GM21515 (cell line): Measurements from ENCODE around the gene GOLGB1.
"Not testable (repeated sequence)": the region's sequence is repeated elsewhere in the genome, so short reads cannot be mapped to it uniquely, and the experiment has no call there.

Source experiments
- ATAC-seq: cut with Tn5 transposase; IDR thresholded peaks from one replicate; pipeline ENCODE4 v1.9.1; 2021; ENCODE audit not compliant: unreplicated experiment

GOLGB1 gene

DNA sequence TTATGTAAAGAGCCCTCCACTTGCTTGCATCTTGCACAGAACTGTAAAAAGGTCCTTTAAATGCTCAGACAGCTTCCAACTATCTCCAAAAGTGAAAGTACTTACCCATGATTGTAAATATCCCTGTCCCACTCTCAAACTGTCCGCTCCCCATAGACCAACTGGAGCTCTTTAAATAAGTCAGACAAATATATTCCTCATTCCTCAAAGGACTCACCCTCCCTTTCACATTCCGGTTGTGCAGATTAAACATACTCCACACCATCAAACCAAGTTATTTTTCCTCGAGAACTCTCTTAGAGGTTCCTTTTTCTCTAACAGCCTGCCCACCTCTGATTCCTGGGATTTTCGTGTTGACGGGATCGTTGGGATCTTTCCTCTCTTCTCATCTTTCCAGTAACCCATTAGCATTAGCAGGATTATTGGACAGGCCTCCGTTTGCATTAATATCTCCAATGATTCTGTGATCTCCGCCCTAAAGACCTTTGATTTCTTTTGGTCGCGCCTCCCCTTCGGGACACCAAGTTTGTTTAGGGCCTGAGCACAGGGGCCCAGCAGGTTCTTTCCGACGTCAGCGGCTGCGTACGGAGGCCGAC lies 763 bp downstream of the GOLGB1 start:
- peak; percentile 16 for ATAC-seq

DNA sequence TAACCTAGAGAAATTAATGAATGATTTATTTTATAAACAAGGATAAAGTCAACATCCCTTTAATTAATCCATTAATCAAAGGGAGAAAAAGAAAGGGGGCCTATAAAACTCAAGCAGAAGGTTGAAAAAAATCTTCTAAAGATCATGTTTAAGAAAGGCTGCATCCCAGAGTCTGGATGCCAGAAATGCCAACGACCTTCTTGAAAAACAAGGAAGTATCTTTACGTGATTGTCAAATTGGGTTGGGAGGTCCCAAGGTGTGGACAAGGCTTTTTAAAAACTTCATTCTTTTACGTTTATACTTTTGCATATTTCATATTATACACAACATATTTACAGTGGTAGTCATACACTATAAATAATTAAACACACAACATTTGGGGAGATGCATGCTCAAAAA lies 1.6 kb downstream of the GOLGB1 start:
- ATAC-seq = no peak

DNA sequence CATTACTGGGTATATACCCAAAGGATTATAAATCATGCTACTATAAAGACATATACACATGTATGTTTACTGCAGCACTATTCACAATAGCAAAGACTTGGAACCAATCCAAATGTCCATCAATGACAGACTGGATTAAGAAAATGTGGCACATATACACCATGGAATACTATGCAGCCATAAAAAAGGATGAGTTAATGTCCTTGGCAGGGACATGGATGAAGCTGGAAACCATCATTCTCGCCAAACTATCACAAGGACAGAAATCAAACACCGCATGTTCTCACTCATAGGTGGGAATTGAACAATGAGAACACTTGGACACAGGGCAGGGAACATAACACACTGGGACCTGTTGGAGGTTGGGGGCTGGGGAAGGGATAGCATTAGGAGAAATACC lies 6.4 kb downstream of the GOLGB1 start:
- ATAC-seq = not testable (repeated sequence)

DNA sequence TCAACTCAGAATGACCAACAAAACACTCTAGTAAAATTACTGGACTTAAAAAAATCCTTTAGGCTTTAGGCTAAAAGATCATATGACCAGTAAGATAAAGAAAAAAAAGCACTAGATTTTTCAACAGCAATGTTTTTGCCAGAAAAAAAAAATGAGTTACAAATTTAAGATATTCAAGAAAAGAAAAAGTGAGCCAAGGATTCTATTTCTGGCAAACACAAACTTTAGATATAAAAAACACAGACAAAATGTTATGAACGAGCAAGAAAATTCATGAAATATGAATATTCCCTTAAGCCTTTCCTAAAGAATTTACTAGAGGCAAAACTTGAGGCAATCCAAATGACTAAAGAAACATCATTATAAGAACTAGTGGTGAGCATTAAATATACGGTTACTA lies 8.6 kb downstream of the GOLGB1 start:
- ATAC-seq = no peak

DNA sequence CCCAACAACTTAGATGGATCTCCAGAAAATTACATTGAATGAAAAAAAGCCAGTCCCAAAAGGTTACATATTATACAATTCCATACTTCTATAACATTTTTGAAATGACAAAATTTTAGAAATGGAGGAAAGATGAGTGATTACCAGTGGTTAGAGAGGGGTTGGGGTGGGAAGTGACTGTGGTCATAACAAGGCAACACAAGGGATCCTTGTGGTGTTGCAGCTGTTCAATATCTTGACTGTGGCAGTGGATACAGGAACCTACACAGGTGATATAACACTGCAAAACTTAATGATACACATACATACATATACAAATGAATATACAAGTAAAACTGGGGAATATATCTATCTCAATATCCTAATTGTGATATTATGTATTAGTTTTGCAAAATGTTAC lies 9.6 kb downstream of the GOLGB1 start:
- no peak for ATAC-seq

DNA sequence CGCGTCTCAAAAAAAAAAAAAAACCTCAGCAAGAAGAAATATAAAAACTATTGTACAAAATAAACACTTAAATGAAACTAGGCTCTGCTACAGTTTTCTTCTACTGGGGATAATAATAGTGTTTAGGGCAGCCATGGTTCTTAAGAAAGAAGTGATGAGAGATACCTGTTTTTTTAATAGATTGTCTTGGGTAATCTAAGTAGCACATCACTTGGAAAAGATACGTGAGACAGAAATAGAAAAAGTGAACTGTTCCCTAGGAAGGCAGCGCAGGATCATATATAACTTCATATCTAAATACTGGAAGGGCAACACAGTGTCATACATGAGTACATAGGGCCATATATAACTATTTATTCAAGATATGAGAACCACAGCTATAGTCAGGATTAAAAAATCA lies 11.9 kb downstream of the GOLGB1 start:
- ATAC-seq = no peak

DNA sequence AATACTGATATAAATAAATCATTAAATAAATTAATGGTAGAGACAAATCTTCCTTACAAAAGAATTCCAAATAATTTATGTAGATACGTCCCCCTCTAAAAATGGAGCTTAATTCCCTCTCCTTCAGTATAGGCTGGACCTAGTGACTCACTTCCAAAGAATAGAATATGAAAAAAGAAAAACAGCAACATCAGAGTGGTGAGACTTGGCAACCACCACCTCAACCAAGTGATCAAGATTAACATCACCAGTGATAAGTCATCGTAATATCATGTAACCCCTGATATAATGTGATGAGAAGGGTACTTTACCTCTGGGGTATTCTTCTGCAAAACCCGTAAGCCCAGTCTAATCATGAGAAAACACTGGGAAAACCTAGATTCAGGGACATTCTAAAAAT lies 13.4 kb downstream of the GOLGB1 start:
- ATAC-seq = no peak

DNA sequence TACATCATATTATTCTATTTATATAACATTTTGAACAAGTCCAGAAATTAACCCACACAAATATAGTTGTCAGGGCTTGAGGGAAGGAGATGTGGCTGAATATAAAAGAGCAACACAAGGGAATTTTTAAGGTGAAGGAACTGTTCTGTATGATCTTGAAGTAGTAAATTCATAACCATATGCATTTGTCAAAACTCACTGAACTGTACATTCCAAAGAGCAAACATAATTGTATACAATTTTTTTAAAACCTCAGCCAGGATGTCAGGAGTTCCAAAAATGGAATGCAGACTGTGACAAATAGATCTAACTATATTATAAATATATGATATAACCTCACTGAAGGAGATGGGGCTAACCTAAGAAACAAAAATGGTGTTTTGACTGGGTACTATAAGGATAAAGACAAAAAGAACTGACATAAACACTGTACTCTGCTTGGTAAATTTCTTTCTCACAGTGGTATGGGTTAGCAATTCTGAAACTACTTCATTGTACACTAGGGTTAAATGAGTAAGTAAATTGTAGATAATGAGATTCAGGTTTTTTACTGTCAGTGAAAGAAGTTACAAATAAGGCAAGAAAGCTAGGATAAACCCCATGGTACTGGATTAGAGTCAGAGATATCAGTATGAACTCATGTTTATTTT lies 14.4 kb downstream of the GOLGB1 start:
- ATAC-seq = peak; percentile 91

DNA sequence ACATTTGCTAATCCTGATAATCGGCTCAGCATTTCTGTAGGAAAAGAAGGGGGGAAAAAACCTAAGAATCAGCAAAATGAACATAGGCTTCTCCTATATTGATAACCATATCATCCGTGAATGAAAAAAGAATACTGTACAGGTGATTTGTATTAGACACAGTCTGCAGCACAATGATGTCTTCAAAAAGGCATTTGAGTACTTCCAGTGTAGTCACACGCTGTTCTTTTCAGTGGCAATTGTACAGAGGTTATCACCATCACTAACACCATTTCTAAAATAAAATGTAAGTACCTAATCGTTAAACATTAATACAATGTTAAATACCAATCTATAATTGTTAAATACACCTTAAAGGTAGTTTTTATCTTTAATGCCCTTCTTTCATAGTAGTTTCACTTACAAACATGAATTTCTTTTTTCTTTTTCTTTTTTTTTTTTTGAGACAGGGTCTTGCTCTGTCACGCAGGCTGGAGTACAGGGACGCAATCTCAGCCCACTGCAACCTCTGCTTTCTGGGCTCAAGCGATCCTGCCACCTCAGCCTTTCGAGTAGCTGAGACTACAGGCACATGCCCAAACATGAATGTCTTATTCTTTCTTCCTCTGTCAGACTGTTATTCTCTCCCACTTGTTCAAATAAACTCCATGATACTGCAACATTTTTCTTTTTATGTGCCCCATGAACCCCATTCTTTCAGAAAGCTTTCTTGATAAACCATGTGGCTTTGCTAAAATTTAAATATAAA lies 18.4 kb downstream of the GOLGB1 start:
- no peak for ATAC-seq

DNA sequence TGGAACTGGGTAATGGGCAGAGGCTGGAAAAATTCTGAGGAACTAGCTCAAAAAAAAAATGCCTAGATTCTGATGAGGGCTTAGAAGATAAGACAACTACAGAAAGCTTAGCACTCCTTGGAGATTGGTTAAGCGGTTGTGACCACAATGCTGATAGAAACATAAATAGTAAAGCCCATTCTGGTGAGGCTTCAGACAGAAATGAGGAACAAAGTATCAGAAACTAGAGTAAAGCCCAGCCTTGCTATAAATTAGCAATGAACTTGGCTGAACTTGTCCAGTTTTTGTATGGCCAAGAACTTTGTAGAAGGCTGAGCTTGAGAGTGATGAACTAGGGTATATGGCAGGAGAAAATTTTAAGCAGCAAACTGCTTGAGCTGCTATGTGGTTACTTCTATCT lies 25.4 kb downstream of the GOLGB1 start:
- ATAC-seq = peak; percentile 96

DNA sequence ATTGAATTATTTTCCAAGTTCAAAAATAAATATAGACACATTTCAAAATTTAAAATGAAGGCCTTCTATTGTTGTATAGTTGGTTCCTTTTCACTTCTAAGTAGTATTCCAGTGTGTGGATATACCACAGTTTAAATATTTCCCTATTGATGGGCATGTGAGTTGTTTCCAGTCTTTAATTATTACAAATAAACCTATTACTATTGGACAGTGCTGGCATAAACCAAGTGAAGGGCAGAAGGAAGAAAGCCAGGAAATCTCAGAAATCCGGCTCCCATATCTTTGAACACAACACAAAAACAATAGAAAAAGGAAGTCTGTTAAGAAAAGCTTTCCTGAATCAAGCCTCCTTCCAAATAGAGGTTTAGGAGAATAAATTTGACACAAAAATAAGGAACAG lies 26.1 kb downstream of the GOLGB1 start:
- no peak for ATAC-seq

DNA sequence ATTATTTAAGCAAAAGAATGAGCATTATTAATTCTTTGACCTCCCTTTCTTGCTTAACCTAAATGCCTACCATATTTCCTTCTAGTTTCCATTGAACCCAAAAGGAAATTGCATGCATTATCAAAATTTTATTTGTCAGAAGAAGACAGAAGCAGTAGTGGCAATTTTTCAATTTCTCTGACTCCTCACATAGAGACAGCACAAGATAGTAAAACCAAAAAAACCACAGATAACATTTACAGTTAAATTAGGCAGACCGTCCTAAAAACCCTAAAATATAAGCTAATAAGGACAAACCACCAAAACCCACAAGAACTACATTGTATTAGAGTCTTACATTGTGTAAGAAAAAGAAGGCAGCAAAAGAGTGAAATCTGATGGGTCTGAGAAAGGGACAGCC lies 27.1 kb downstream of the GOLGB1 start:
- ATAC-seq = no peak

DNA sequence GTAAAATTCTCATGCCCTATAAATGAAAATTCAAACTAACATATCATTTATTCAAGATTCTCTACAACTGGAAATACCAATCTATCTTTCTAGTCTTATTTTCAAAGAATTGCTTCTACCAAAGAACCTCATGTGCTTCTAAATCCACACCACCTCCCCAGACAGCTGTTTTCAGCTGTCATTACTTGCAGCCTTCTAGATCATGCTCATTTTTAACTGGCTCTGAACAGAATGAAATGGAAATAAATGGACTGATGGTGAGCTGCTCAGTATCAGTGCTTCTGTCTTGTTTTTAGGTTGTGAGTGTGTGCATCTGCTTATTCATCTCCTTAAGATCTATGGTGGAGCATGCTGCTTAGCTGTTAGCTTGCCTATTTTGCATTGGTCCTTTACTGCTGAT lies 29.4 kb downstream of the GOLGB1 start:
- no peak for ATAC-seq

DNA sequence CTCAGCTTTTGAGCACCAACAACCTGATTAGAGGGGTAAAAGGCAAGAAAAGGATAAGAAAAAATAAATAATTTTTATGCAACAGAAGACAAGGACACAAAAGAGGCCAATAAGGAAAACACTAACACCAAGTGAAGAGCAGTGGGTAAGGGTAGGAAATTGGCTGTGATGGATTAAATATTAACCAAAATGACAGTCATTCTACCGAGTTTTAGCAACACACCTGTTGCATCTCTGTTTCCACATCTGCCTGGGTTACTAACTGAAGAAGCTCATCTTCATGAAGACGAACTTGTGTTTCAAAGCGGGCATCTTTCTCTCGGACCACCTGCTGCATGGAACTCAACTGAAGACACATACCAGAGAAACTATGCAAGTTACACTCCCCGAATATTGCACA lies 30.1 kb downstream of the GOLGB1 start:
- ATAC-seq = no peak

DNA sequence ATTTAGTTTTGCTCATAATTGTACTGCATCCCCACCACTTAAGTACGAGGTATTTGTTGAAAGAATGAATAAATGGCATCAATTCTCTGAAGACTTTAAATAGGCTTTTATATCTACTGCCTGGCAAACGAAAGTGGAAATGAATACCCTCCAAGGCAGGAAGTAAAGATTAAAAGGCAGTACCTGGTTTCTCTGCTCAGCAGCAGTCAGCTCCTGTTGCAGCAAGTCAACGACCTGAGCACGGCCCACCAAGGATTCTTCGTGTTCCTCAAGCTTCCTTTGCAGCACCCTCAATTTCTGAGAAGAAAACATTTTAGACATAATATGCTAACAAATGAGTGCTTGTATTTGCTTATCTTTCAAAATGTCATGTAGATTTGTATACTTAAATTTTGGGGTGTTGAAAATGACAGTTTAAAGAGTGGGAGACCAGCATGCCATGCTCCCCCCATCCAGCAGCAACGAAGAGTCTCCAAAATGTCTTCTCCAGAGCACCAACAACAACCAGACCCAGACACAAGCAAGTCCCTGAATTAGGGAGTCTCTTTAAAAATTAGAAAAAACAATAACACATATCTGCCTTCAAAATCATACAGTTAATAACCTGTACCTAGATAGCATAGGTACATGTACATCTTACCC lies 31.2 kb downstream of the GOLGB1 start:
- no peak for ATAC-seq

DNA sequence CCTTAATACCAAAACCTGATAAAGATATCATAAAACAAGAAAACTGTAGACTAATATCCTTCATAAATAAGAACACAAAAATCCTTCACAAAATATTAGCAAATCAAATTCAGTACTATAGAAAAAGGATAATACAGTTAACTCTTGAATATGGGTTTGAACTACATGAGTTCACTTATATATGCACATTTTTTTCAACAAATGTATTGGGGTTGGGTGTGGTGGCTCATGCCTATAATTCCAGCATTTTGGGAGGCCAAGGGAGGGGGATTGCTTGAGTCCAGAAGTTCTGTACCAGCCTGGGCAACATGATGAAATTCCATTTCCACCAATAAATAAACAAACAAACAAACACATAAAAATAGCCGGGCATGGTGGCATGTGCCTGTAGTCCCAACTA lies 39.2 kb downstream of the GOLGB1 start:
- no peak for ATAC-seq

DNA sequence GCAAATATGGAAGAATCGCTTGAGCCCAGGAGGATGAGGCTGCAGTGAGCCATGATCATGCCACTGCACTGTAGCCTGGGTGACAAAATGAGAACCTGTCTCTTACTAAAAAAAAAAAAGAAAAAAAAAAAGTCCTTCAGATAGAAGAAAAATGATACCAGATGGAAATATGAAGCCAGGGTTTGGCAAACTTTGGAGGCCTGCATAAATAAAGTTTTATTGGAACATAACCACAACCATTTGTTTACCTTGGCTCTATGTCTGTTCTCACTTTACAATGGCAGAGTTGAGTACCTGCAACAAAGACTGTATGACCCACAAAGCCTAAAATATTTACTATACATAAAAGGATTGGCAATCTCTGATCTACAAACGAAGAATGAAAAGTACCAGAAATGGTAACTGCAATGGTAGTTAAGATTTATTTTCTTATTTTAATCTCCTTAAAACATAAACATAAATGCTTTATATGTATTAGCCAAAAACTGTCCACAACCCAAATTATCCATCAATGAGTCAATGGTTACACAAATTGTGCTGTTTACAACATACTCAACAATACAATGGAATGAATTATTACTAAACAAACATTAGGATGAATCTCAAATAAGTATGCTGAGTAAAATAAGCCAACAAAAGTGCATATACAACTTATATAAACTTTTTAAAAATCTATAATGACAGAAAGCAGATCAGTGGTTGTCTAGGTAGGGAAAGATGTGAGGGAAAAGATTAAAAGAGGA lies 41.8 kb downstream of the GOLGB1 start:
- ATAC-seq = no peak

DNA sequence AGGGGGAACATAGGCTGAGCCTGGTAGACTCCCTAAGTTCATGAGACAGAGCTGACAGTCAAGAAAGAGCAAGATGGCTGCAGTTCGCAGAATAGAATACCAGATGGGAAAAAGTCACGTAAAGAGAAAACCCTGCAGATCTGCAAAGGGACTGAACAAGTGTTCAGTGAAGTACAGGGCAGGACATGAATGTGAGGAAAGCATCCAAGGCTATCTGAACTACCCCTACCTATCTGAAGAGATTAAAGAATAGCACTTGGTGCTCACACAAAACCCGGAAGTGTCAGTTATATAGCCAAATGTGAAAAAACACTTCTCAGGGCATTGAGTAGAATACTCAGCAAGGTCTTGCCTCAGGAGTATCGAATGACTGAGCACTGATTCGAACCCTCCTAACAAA lies 44.0 kb downstream of the GOLGB1 start:
- no peak for ATAC-seq

DNA sequence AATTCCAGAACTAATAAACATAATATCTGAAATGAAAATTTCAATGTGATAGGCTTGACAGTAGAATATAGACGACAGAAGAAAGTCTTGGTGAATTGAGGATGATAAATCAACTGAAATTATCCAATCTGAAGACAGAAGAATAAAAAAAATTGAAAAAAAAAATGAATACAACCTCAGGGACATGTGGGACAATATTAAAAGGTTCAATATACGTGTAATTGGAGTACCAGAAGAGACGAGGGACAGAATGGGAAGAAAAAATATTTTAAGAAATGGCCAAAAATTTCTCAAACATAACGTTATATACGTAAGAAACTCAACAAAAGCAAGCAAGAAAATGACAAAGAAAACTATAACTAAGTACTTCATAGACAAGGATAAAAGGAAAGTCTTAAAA lies 45.6 kb downstream of the GOLGB1 start:
- no peak for ATAC-seq

DNA sequence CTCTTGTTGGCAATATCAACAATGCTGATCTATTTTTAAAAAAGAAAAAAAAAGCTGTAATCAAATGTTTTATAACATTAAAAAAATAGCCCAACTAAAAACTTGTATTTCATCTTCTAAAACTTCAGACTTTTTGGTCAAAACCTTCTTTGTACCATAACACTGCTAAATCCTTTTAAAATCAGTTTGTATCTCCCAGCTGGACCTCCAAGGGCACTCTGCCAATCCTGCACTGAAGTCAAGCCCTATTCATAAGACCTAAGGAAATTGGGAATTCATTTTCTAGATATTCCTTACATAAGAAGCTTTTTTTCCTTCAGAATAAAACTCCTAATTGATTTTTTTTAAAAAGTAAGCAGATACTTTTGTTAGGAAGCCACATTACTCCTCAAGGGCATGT lies 50.6 kb downstream of the GOLGB1 start:
- ATAC-seq = no peak

DNA sequence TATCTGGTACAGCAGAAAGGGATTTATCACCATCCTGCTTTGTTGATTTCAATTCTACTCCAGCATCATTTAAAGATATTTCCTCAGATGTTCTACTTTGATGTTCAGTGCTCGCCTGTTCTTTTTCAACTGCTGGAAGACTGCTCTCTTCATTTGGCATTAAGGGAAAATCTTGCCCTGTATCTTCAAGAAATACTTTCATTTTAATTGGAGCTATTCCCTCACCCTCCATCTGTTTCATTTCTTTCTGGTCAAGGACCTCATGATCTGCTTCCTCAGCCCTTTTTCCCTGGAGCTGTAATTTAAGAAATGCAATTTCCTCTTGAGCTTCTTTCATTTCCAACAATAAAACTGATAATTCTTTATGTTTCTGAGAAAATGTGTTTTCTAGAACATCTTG lies 51.1 kb downstream of the GOLGB1 start:
- ATAC-seq = no peak
